Thyroid gland (tissue), 4 donors: Measurements from ENCODE around the gene RCE1.

Source experiments
- POLR2A ChIP-seq, 2 donors: fragments of 450-650 bp; IDR thresholded peaks; one replicate each; pipeline ENCODE4 v1.6.1; 2017; ENCODE audit warnings: antibody characterized with exemption in 2 of 2, mild to moderate bottlenecking in 2 of 2, moderate library complexity in 1 of 2
- TF ChIP-seq, protein P1 (sequence below), 6 experiments: fragments of 200-600 bp in 3 of 6; fragments of 450-650 bp in 3 of 6; sonication (generic) in 3 of 6; IDR thresholded peaks; one replicate each; pipeline ENCODE4 v1.5.1; 2016 to 2019; ENCODE audit warnings: antibody characterized with exemption in 6 of 6, mild to moderate bottlenecking in 2 of 6, inconsistent platforms in 1 of 6, moderate library complexity in 1 of 6

- TF ChIP-seq, protein P1, sequence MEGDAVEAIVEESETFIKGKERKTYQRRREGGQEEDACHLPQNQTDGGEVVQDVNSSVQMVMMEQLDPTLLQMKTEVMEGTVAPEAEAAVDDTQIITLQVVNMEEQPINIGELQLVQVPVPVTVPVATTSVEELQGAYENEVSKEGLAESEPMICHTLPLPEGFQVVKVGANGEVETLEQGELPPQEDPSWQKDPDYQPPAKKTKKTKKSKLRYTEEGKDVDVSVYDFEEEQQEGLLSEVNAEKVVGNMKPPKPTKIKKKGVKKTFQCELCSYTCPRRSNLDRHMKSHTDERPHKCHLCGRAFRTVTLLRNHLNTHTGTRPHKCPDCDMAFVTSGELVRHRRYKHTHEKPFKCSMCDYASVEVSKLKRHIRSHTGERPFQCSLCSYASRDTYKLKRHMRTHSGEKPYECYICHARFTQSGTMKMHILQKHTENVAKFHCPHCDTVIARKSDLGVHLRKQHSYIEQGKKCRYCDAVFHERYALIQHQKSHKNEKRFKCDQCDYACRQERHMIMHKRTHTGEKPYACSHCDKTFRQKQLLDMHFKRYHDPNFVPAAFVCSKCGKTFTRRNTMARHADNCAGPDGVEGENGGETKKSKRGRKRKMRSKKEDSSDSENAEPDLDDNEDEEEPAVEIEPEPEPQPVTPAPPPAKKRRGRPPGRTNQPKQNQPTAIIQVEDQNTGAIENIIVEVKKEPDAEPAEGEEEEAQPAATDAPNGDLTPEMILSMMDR (IDR thresholded peaks at IDR 0.05) = no peak
- TF ChIP-seq POLR2A (IDR thresholded peaks at IDR 0.05) = no peak
These were observed 20.3 kb downstream of the RCE1 start for GRCh38 chr11:66863428-66864125.
